GM12873 (cell line): Measurements from ENCODE around the gene PARD3B.

ENCODE experiments used
- CTCF ChIP-seq: IDR thresholded peaks from 2 replicates; pipeline ENCODE4 v1.5.1; 2012; ENCODE audit warnings: low read depth, mild to moderate bottlenecking, moderate library complexity, low read length, control low read depth; ENCODE audit not compliant: insufficient read depth; ENCODE audit errors: missing control alignments

The PARD3B gene

GRCh38 chr2:204578928-204579598 lies 33.8 kb downstream of the PARD3B start:
- TF ChIP-seq CTCF: no peak

GRCh38 chr2:204581946-204582345 lies 36.7 kb downstream of the PARD3B start:
- no peak for TF ChIP-seq CTCF

GRCh38 chr2:204583773-204584172 lies 38.5 kb downstream of the PARD3B start:
- no peak for TF ChIP-seq CTCF

GRCh38 chr2:204585930-204586329 lies 40.7 kb downstream of the PARD3B start:
- no peak for TF ChIP-seq CTCF

- no peak for TF ChIP-seq CTCF
Observed at GRCh38 chr2:204586444-204587180, 41.3 kb downstream of the PARD3B start.

- TF ChIP-seq CTCF: no peak
Observed at GRCh38 chr2:204590063-204590462, 44.8 kb downstream of the PARD3B start.

- no peak for TF ChIP-seq CTCF
Observed at GRCh38 chr2:204591225-204591624, 46.0 kb downstream of the PARD3B start.
